ACC112 (cell line): ENCODE results near the gene PIK3R2.

Experiments used
- H2AFZ ChIP-seq: fragments of 200-600 bp; sonication (generic); one replicate; pipeline ENCODE4 v1.6.0; 2017; ENCODE audit warnings: antibody characterized with exemption, low read length; ENCODE audit not compliant: unreplicated experiment
- H3K27ac ChIP-seq: fragments of 200-600 bp; sonication (generic); 2 replicates; pipeline ENCODE4 v1.5.1; 2014; ENCODE audit warnings: low read depth, mild to moderate bottlenecking, antibody characterized with exemption, low read length, moderate library complexity
- H3K27me3 ChIP-seq: fragments of 200-600 bp; sonication (generic); 2 replicates; pipeline ENCODE4 v1.6.1; 2014; ENCODE audit warnings: mild to moderate bottlenecking, antibody characterized with exemption, low read length, moderate library complexity, mixed read lengths; ENCODE audit not compliant: insufficient read depth
- H3K36me3 ChIP-seq: fragments of 200-600 bp; sonication (generic); 2 replicates; pipeline ENCODE4 v1.6.1; 2016; ENCODE audit warnings: mild to moderate bottlenecking, antibody characterized with exemption, low read length, moderate library complexity, mixed read lengths; ENCODE audit not compliant: insufficient read depth
- H3K4me1 ChIP-seq: fragments of 200-600 bp; sonication (generic); one replicate; pipeline ENCODE4 v1.6.1; 2016; ENCODE audit warnings: low read length, mixed read lengths; ENCODE audit not compliant: insufficient read depth, unreplicated experiment, control insufficient read depth
- H3K4me3 ChIP-seq: fragments of 200-600 bp; sonication (generic); 2 replicates; pipeline ENCODE4 v1.5.1; 2014; ENCODE audit warnings: mild to moderate bottlenecking, low read depth, low read length
- H3K79me2 ChIP-seq: fragments of 200-600 bp; sonication (generic); one replicate; pipeline ENCODE4 v1.6.0; 2016; ENCODE audit warnings: low read length; ENCODE audit not compliant: control insufficient read depth, unreplicated experiment, insufficient read depth

Gene PIK3R2

GRCh38 chr19:18123819-18124218 lies 29.1 kb upstream of the PIK3R2 start:
- Histone ChIP-seq H2AFZ (no peak overlapping the region), H3K27me3 (no peaks in the 10 kb centered on the region), H3K79me2 (no peaks in the 10 kb centered on the region), H3K4me3 (no peak overlapping the region), H3K27ac (no peak overlapping the region), H3K36me3 (no peaks in the 10 kb centered on the region), H3K4me1 (peaks cover 4% of the 10 kb centered on the region)

- H3K36me3 ChIP-seq = peaks cover 4% of the 10 kb centered on the region; the same call in 1 of the 2 replicates
Measured at GRCh38 chr19:18126097-18126496, 26.9 kb upstream of the PIK3R2 start.

GRCh38 chr19:18128044-18128443 lies 24.9 kb upstream of the PIK3R2 start:
- Histone ChIP-seq H3K4me3 (no peak overlapping the region), H3K36me3 (peaks cover 4% of the 10 kb centered on the region; the same call in 1 of the 2 replicates), H3K27ac (no peak overlapping the region; the same call in 1 of the 2 replicates), H3K27me3 (no peaks in the 10 kb centered on the region), H2AFZ (no peak overlapping the region), H3K4me1 (peaks cover 4% of the 10 kb centered on the region), H3K79me2 (no peaks in the 10 kb centered on the region)

More at GRCh38 chr19:18126097-18126496, 26.9 kb upstream of the PIK3R2 start:
- H3K4me1 ChIP-seq = peaks cover 4% of the 10 kb centered on the region
- no peaks in the 10 kb centered on the region for H3K27me3 ChIP-seq
- no peak overlapping the region for H3K4me3 ChIP-seq
- H3K79me2 ChIP-seq = no peaks in the 10 kb centered on the region
- H3K27ac ChIP-seq = no peak overlapping the region
- H2AFZ ChIP-seq = no peak overlapping the region

GRCh38 chr19:18128805-18129204 lies 24.2 kb upstream of the PIK3R2 start:
- Histone ChIP-seq H2AFZ (no peak overlapping the region), H3K36me3 (peaks cover 4% of the 10 kb centered on the region; the same call in 1 of the 2 replicates), H3K27ac (no peak overlapping the region), H3K27me3 (no peaks in the 10 kb centered on the region), H3K4me3 (no peak overlapping the region), H3K4me1 (peaks cover 4% of the 10 kb centered on the region), H3K79me2 (no peaks in the 10 kb centered on the region)

- Histone ChIP-seq H3K4me1 (peaks cover 4% of the 10 kb centered on the region), H3K36me3 (peaks cover 4% of the 10 kb centered on the region; the same call in 1 of the 2 replicates), H3K27me3 (no peaks in the 10 kb centered on the region), H3K79me2 (no peaks in the 10 kb centered on the region), H2AFZ (no peak overlapping the region), H3K4me3 (no peak overlapping the region), H3K27ac (no peak overlapping the region)
Measured at GRCh38 chr19:18130523-18131242, 22.3 kb upstream of the PIK3R2 start.

GRCh38 chr19:18131841-18132596 lies 20.9 kb upstream of the PIK3R2 start:
- peaks cover 4% of the 10 kb centered on the region for H3K4me1 ChIP-seq
- H3K27ac ChIP-seq = no peak overlapping the region
- peaks cover 4% of the 10 kb centered on the region; the same call in 1 of the 2 replicates for H3K36me3 ChIP-seq
- no peak overlapping the region for H2AFZ ChIP-seq
- H3K27me3 ChIP-seq = no peaks in the 10 kb centered on the region
- H3K4me3 ChIP-seq = no peak overlapping the region
- no peaks in the 10 kb centered on the region for H3K79me2 ChIP-seq

GRCh38 chr19:18135712-18136584 lies 17.0 kb upstream of the PIK3R2 start:
- no peaks in the 10 kb centered on the region for H3K4me1 ChIP-seq
- no peaks in the 10 kb centered on the region for H3K27me3 ChIP-seq
- no peaks in the 10 kb centered on the region for H3K36me3 ChIP-seq
- H3K27ac ChIP-seq = no peak overlapping the region
- no peaks in the 10 kb centered on the region for H3K79me2 ChIP-seq
- no peak overlapping the region for H2AFZ ChIP-seq
- no peak overlapping the region for H3K4me3 ChIP-seq

GRCh38 chr19:18137242-18137641 lies 15.7 kb upstream of the PIK3R2 start:
- no peak overlapping the region for H3K27ac ChIP-seq
- no peaks in the 10 kb centered on the region for H3K27me3 ChIP-seq
- no peaks in the 10 kb centered on the region for H3K79me2 ChIP-seq
- H2AFZ ChIP-seq = no peak overlapping the region
- H3K4me1 ChIP-seq = no peaks in the 10 kb centered on the region
- no peak overlapping the region for H3K4me3 ChIP-seq
- H3K36me3 ChIP-seq = no peaks in the 10 kb centered on the region

- no peaks in the 10 kb centered on the region for H3K36me3 ChIP-seq
- no peaks in the 10 kb centered on the region for H3K27me3 ChIP-seq
- H2AFZ ChIP-seq = no peak overlapping the region
- H3K4me1 ChIP-seq = no peaks in the 10 kb centered on the region
- H3K27ac ChIP-seq = no peak overlapping the region
- no peak overlapping the region for H3K4me3 ChIP-seq
- H3K79me2 ChIP-seq = no peaks in the 10 kb centered on the region
Measured at GRCh38 chr19:18137657-18138339, 15.2 kb upstream of the PIK3R2 start.

- Histone ChIP-seq H3K79me2 (no peaks in the 10 kb centered on the region), H3K27me3 (no peaks in the 10 kb centered on the region), H3K4me1 (no peaks in the 10 kb centered on the region), H3K36me3 (peaks cover 10% of the 10 kb centered on the region; the same call in 1 of the 2 replicates), H3K4me3 (no peak overlapping the region), H3K27ac (no peak overlapping the region), H2AFZ (no peak overlapping the region)
Measured at GRCh38 chr19:18140473-18140872, 12.5 kb upstream of the PIK3R2 start.
